Large intestine (tissue), 3 donors: ENCODE results near the gene ERGIC2. TPM values are rescaled to one million over a fixed set of nuclear protein-coding genes. Genes with fewer than 3 reads are reported as not detected.
A peak's percentile ranks its signal among the peaks of the same experiment; 100 is the strongest.

Source experiments
- DNase-seq, 2 donors: peaks; one replicate each; pipeline versions ENCODE4 v3.0.0 to v3.0.0-alpha.2; 2013
- H3K27ac ChIP-seq: one replicate; pipeline ENCODE4 v1.5.1; 2013; ENCODE audit warnings: low read length
- H3K27me3 ChIP-seq: 2 replicates; pipeline ENCODE4 v1.6.1; 2013; ENCODE audit warnings: low read length; ENCODE audit not compliant: control insufficient read depth, insufficient read depth
- H3K36me3 ChIP-seq: 2 replicates; pipeline ENCODE4 v1.6.1; 2013; ENCODE audit warnings: low read length; ENCODE audit not compliant: control insufficient read depth, insufficient read depth
- H3K4me1 ChIP-seq: one replicate; pipeline ENCODE4 v1.6.1; 2013; ENCODE audit warnings: low read length; ENCODE audit not compliant: control insufficient read depth, insufficient read depth
- H3K4me3 ChIP-seq: one replicate; pipeline ENCODE4 v1.5.1; 2013; ENCODE audit warnings: low read length
- H3K9me3 ChIP-seq: one replicate; pipeline ENCODE4 v1.6.1; 2013; ENCODE audit warnings: mild to moderate bottlenecking, low read depth, low read length, moderate library complexity; ENCODE audit not compliant: control insufficient read depth
- WGBS: methylation state at CpG from one replicate; pipeline ENCODE4 v1.1.5; 2013; ENCODE audit warnings: low lambda C conversion rate; ENCODE audit not compliant: insufficient coverage; 5-methylcytosine and 5-hydroxymethylcytosine counted together
- polyA plus RNA-seq: library from polyadenylated mRNA; unstranded; fragments of 120-200 nt; gene quantifications from one replicate; pipeline ENCODE4 v1.2.1, GENCODE V29; 2013

The ERGIC2 gene
- polyA plus RNA-seq, 1 donor, result 57.7 TPM

DNA sequence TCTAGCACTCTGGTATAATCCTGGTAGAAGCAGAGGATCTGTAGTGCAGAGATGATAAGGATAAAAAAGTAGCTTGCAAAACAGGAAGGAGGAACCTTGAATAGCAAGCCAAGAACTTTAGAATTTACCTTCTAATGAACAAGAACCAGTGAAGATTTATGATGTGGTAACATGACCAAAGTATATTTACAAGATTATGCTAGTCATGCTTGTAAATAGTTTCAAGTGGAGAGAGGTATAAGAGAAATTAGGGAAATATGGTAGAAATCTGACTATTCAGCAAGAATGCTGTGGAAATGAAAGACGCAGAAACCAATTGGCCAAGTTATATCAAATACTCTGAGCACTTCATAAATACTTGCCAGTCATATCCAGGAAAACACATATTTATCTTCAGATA, 47.8 kb downstream of the ERGIC2 start:
- WGBS, result no CpG with 5 or more reads among the region's 1 CpG
- Histone ChIP-seq H3K4me3 (no peak overlapping the region), H3K9me3 (no peaks in the 10 kb centered on the region), H3K36me3 (no peaks in the 10 kb centered on the region), H3K4me1 (no peaks in the 10 kb centered on the region), H3K27ac (no peak overlapping the region), H3K27me3 (no peaks in the 10 kb centered on the region)
- no peak for DNase-seq

DNA sequence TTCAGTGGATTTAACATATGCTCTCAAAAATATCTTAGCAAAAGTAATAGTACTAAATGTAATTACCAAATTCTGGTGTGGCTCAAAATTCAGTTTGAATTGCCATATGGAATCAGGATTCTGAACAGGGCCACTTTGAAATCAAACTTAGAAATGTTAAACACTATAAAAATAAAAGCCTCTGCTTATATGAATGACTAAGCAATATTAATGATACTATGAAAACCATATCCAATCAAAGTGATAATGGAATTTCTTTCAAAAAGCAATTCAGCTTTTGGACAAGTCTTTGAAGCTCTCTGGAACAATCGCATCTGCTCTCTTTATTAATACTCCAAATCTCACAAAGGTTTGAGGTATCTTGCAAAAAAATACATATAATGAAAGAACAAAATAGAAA, 51.6 kb downstream of the ERGIC2 start:
- H3K9me3 ChIP-seq, result no peaks in the 10 kb centered on the region
- H3K27ac ChIP-seq, result no peak overlapping the region
- WGBS, result 100% methylated on average over 1 of the region's 1 CpG
- H3K27me3 ChIP-seq, result no peaks in the 10 kb centered on the region
- H3K4me1 ChIP-seq, result no peaks in the 10 kb centered on the region
- no peak for DNase-seq
- no peak overlapping the region for H3K4me3 ChIP-seq
- H3K36me3 ChIP-seq, result no peaks in the 10 kb centered on the region

DNA sequence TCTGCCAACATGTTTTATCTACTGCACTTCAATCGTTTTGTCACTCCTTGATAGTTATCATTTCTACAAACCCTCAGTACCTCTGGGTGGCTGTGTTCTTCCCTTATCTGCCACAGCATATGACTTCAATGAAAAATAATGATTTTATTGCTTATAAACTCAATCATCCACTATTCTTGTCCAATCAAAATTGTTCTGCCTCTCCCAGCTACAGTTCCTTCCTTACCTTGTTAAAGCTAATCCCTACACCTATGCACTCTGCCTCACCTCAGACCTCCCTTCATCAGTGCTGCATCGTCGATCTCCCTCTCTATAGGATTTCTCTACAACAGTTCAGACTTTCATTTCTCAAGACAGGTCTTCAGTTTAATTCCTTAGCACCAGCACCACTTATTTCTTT, 58.8 kb downstream of the ERGIC2 start:
- no peak overlapping the region for H3K27ac ChIP-seq
- peaks cover 8% of the 10 kb centered on the region for H3K4me1 ChIP-seq
- WGBS, result no CpG with 5 or more reads among the region's 3 CpGs
- no peaks in the 10 kb centered on the region for H3K9me3 ChIP-seq
- H3K4me3 ChIP-seq, result no peak overlapping the region
- no peaks in the 10 kb centered on the region for H3K36me3 ChIP-seq
- no peaks in the 10 kb centered on the region for H3K27me3 ChIP-seq
- peak; percentile 8 to 21 for DNase-seq

DNA sequence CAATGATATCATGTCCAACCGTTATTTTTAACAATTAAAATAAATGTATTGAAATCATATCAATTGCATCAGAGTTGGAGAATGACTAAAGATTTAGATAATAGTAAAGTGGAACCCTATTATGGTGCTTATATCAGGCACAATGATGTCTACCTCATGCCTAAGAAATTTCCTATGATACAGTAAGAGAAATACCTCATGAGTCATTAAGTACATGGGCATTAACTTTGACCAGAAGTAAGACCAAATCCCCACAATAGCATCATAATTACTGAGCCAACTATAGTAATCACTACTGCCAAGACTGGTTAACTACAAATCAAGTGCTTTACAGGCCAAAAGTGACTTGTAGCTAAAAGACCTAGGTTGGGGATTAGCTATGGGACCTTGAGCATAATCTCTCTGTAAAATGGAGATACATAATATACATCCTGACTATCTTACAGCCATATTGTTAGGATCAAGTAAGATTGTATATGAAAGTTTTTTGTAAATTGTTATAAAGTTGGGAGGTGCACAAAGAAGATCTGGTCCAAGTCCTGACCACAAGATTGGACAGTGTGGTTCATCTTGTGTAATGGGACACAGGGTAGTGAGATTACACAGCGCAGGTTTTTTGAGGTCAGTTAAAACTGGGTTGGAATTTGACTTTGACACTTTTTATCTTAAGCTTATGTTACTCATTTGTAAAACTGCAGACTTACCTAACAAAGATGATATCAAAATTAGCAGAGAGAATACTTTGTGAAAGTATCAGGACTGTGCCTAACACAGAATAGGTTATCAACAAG, 60.5 kb downstream of the ERGIC2 start:
- DNase-seq, result peak; percentile 26 to 33
- Histone ChIP-seq H3K27me3 (no peaks in the 10 kb centered on the region), H3K36me3 (no peaks in the 10 kb centered on the region), H3K9me3 (no peaks in the 10 kb centered on the region), H3K27ac (peak overlapping the region; percentile 38), H3K4me1 (peaks cover 8% of the 10 kb centered on the region), H3K4me3 (no peak overlapping the region)
- 57% methylated on average over 1 of the region's 2 CpGs for WGBS

DNA sequence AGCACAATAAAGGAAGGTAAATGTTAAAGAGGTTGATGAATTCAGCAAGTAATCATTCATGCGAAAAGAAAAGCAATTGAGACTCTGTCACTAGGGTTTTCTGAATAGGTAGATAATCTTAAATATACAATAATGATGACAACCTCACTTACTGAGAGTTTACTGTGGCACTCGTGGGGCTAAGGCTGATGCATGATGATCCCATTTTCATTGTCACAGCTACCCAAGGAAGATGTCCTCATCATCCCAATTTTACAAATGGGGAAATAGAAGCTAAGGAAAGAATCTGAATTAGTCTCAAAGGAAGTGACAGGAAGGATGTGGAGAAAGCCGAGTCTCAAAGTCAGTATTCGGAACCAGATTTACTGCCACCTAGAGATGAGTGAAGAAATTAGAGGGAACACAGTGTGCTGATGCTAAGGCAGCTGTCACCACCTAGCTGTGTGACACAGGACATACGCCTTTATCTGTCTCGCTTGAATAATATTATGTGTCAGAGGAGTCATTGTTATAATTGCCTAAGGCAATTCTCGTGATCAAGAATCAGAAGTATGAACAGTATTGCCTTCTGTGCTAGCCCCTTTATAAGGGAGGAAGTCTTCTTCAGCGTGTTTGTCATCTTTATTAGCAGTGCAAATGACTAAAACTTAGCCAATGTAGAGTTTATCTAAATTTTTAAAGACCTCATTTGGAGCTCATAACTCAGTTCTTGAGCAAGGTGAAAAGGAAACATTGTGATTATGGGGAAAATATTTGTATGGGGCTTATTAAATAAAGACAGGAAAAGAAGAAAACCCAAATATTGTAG, 63.2 kb downstream of the ERGIC2 start:
- H3K9me3 ChIP-seq, result no peaks in the 10 kb centered on the region
- H3K4me1 ChIP-seq, result peaks cover 8% of the 10 kb centered on the region
- no peaks in the 10 kb centered on the region for H3K27me3 ChIP-seq
- no peak overlapping the region for H3K27ac ChIP-seq
- 67% methylated on average over 1 of the region's 8 CpGs for WGBS
- DNase-seq, result peak; percentile 67 to 72
- H3K36me3 ChIP-seq, result no peaks in the 10 kb centered on the region
- H3K4me3 ChIP-seq, result no peak overlapping the region

DNA sequence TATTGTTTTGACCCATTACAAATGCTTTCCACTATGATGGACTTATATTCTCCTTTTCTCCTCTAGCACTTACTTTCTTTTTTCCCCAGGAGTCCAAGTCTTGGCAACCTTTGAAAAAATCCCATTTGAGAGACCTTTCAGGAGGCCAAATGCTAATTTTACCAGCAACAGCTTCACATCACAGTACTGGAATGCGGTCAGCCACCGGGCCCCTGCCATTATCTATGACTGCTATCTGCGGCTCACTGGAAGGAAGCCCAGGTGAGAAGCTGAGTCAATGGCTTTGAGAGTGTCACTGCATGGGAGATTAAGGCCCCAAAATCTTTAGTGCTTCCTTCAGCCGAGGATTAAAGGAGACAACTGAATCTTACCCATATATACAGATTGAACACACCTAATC, 64.2 kb downstream of the ERGIC2 start:
- Histone ChIP-seq H3K36me3 (peaks cover 3% of the 10 kb centered on the region), H3K9me3 (no peaks in the 10 kb centered on the region), H3K4me1 (peaks cover 8% of the 10 kb centered on the region), H3K27ac (no peak overlapping the region), H3K4me3 (no peak overlapping the region), H3K27me3 (no peaks in the 10 kb centered on the region)
- no peak for DNase-seq
- no CpG with 5 or more reads among the region's 4 CpGs for WGBS

DNA sequence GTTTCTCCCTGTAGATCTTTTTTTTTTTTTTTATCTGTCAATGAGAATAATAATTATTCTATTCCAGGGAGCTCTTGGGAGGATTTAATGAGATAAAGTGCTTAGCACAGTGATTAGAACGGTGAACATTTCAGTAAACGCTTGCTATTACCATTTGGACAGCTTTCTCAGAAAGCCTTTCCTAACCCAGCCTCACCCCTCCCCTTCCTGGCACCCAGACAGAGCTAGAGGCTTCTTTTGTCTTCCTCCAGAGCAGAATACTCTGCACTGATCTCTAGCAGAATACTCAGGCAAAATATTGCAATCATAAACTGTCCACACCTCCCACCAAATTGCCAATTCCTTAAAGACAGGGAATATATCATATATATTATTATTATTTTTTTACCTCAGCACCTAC, 66.6 kb downstream of the ERGIC2 start:
- DNase-seq, result no peak
- WGBS, result no CpG with 5 or more reads among the region's 2 CpGs
- no peaks in the 10 kb centered on the region for H3K4me1 ChIP-seq
- no peak overlapping the region for H3K4me3 ChIP-seq
- no peaks in the 10 kb centered on the region for H3K9me3 ChIP-seq
- H3K36me3 ChIP-seq, result peaks cover 3% of the 10 kb centered on the region
- H3K27me3 ChIP-seq, result no peaks in the 10 kb centered on the region
- no peak overlapping the region for H3K27ac ChIP-seq

DNA sequence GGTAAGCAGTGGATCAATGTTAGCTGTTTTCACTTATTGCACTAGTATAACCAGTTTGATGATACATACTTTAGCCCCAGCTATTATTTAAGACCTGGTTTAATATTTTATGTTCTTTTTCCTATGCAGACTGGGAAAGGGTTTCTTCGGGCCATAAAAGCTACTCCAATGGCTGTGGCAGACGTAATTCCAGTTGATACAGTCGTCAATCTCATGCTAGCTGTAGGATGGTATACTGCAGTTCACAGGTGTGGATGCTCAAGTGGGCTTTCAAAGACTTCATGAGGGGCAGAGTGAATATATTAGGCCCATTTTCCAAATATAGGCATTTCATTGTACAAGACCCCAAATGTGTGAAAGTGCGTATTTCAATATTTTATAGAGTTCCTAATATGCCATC, 70.1 kb downstream of the ERGIC2 start:
- Histone ChIP-seq H3K27me3 (no peaks in the 10 kb centered on the region), H3K27ac (no peak overlapping the region), H3K9me3 (no peaks in the 10 kb centered on the region), H3K4me3 (no peak overlapping the region), H3K36me3 (peaks cover 3% of the 10 kb centered on the region), H3K4me1 (no peaks in the 10 kb centered on the region)
- WGBS, result 93% methylated on average over 3 of the region's 4 CpGs
- DNase-seq, result no peak

DNA sequence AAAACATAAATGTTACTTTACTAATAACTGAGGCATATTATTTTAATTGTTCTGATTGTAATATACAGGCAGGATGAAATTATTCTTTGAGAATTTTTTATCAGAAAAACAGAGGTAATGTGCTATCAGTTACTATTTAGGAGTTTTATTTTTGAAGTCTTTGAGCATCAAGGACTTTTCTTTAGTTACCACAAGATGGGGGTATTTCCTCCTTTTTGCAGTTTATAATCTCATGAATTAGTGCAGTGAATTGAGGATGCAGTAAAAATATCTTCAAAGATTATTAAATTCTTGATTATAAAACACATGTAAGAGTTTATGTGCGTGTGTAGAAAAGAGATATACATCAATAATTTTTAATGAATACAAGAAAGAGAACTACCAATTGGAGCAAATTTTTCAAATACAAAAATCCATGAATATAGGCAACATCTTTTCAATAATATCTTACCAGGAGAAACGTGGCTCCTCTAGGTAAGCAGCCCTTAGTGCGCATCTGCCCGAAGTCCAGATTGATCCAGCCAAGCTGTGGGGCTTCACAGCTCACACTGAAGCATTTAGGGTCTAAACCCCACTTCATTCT, 71.6 kb downstream of the ERGIC2 start:
- WGBS, result 100% methylated on average over 1 of the region's 4 CpGs
- H3K9me3 ChIP-seq, result no peaks in the 10 kb centered on the region
- peaks cover 3% of the 10 kb centered on the region for H3K36me3 ChIP-seq
- H3K4me3 ChIP-seq, result no peak overlapping the region
- no peaks in the 10 kb centered on the region for H3K27me3 ChIP-seq
- no peaks in the 10 kb centered on the region for H3K4me1 ChIP-seq
- H3K27ac ChIP-seq, result no peak overlapping the region
- no peak for DNase-seq

DNA sequence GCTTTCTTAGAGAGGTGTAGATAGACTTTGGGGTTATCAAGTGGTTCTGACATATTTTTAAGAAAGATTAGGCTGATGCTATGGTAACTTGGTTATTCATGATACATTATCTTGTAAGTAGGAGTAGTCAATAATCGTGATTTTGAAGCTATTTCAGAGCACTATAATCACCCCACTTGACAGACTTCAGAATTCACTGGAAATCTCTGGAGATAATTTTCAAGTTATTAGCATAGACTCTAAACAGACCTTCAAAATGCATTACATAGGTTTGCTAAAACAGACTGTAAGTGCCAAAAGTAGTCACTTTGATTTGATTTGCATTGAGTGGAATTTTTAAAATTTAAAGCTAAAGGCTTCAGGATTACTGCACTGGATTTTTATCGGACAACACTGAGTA, 74.3 kb downstream of the ERGIC2 start:
- no peaks in the 10 kb centered on the region for H3K36me3 ChIP-seq
- H3K4me1 ChIP-seq, result peaks cover 6% of the 10 kb centered on the region
- no peak overlapping the region for H3K4me3 ChIP-seq
- no peak overlapping the region for H3K27ac ChIP-seq
- WGBS, result no CpG with 5 or more reads among the region's 2 CpGs
- H3K9me3 ChIP-seq, result no peaks in the 10 kb centered on the region
- no peaks in the 10 kb centered on the region for H3K27me3 ChIP-seq
- no peak for DNase-seq
